ENCODE measurements around the gene ZBTB7B.

The ZBTB7B gene

DNA sequence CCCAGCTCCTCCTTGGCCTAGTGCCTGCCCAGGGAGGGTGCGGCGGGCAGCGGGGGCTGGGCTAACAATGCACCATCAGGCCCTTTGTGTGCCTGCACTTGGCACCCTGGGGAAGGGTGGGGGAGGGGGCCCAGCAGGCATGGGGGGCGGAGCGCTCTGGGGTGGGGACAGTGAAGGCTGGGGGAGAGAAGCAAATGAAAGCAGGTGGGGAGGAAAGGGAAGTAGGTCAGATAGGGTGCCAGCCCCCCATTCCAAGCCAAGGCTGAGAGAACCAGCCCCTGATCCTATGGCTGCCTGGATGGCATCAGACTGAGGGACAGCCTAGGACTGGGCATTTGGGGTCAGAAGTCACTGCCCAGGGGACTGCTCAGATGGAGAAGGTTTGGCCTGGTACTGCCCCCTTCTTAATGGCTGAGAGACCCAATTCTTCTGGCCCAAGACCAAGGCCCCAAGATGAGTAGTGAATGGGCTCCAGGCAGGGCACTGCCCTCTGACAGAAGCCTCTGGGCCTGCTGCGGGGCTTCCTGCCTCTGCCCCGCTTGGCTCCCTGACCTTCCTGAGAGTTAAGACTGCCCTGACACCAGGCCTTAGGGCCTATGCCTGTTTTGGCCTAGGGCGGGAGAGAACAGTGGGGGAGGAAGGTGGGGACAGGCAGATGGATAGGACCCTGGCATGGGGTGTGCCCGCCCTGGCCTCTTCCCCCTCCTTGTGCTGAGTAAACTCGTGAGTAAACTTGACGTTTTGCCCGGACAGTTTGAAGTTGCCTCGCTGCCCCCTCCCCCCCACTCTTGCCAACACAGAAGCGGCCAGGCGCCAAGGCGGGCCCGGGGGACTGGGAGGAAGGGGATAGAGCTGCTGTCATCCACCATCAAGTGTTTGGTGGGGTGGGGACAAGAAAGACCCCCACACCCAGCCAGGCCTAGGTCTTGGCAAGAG, 2.7 kb downstream of the ZBTB7B start:
- DNase-seq = no peak

DNA sequence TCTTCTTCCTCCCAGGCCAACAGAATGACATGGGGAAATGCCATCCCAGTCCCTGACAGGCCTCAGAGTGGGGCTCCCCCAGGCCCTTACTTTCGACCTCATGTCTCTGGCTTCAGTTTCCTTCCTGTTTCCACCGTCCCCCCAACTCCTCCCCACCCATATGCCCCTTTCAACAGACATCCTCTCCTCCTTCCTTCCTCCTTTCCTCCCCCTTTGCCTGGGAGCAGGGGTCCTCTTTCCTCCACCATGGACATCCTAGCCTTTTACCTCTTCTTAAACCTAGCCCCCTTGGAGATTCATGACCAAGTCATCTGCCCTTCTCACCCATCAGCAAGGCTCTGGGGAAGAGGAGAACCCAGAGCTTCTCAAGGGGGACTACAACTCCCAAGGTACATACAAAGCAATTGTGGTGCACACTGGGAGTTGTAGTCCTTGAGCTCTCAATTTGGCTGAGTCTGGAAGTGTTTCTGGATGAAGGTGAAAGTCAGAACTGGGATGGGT, 4.0 kb downstream of the ZBTB7B start:
- no peak for DNase-seq

DNA sequence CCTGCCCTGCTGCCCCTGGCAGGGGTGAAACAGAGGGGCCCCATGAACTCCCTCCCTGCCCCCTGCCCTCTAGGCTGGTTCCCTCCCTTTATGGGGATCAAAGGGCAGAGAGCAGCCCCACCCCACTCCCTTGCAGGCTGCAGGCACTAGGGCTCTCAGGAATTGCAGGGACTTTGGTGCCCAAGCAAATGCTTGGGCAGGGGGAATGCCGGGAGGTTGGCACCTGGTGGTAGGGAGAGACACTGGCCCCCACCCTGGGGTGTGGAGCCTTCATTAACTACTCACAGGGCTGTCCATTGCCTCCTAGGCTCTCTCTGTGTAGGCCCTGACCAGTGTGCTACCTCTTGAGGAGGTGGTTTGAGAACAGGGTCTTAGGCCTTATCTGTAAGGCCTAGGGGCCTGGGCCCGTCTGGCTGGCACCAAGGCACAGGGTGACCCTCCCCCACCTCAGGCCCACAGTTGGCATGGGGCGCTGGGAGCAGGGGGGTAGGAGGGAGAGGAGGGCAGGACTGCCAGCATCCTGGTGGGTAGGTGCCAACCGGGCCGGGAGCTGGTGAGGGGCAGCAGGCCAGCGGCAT, 4.7 kb downstream of the ZBTB7B start:
- no peak for DNase-seq

DNA sequence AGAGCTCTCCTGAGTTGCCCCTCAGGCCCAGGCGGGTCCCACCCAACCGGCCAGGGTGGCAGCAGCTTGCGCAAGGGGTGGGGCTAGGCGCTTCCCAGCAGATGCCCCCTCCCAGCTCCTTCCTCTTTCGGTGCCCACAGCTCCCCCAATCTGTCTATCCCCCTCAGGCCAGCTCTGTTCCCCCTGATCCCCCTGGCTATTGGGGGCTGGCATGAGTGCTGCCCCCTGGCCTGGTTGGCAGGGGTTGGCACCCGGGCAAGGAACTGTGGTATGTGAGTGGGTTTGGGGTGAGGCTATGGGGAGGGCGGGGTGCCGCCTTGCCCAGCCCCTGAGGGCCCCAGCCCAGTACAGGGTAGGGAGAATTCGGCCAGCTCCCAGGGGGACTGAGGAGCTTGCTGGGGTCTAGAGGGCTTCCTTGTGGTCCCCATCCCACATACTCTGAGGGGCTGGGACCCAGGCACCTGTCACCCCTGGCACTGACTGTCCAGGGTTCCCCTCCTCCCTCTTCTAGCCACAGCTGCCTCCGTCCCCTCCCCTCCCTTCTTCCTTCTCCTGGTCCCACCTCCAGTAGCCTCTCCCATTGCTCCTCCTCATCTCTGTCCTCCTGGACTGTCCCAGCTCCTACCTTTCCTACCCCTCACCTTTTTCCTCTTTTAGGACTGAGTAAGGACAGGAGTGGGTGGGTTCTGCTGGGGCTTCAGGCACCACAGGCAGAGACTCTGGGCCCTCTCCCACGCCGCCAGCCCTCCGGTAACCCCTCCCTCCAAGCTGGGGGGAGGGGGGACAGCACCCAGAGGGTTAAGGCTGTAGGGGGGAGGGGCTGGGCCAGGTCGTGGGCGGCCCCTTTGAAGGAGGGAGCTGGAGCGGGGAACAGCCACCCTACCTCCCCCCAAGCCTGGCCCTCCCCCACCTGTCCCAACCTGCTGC, 5.7 kb downstream of the ZBTB7B start:
- no peak for DNase-seq

DNA sequence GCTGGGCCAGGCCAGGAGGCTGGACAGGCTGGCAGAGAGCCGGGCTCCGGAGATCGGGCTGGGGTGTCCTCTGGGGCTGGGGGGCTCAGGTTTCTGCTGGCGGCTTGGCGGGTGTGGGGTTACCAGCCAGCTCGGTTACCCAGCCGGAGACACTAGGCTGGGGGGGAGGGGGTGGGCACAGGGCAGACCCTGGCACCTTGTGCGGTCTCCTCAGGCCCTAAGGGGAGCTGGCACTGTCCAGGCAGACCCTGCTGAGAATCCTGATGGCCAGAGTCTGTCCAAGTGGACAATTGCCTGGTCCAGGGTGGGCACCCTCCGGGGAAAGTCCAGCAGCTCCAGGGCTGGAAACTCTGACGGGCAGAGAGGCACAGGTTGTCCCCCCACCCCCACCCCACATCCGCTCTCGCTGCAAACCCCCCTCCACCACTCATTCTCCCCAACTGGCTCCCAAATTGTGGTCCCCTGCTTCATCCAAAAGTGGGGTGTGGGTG, 6.7 kb downstream of the ZBTB7B start:
- no peak for DNase-seq

DNA sequence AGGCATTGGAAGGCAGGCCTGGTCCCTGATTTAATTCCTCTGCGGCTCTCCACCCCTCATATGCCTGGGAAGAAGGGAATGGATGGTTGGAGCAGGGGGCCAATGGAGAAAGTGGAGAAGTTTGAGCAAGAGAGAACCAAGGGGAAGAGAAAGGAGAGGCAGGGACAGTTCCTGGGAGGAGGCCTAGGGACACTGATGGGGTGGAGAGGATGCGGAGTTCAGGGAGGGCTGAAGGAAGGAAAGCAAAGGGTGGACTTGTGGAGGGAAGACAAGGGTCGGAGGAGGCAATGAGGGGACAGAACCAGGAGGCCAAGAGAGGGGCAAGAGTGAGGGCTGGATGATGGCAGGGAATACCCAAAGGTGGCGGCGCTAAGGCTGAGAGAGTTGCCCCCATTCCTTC, 7.1 kb downstream of the ZBTB7B start:
- DNase-seq = no peak

DNA sequence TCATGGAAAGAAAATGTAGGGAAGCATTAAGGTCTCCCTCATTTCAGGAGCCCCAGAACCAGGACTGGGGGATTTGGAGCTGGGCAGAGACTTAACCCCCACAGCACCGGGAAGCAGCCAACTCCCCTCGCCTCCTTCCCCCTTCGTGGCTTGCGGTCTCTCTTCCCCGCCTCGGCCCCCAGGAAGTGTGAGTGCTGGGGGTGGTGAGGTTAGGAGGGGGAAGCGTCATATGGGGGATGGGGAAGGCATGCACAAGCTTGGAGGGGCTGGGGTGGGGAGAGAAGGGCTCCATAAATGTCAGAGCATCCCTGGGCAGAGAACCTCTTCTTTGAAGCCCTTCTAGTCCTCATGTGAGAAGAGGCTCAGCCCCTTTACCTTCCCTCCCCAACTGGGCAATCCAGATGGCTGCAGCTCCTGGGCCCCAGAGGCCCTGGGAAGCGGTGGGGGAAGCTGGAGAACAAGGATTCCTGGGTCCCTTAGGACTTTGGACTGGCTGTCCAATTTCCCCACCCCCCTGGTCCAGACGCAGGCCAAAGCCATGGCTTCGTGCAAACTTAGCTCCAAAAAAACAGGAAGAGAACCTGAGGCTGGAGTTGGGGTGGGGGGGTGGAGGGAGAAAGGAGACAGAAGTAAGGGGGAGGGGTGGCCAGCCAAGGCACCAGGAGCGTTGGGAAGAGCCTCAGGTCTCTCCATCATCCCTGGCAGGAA, 7.8 kb downstream of the ZBTB7B start:
- DNase-seq = no peak

DNA sequence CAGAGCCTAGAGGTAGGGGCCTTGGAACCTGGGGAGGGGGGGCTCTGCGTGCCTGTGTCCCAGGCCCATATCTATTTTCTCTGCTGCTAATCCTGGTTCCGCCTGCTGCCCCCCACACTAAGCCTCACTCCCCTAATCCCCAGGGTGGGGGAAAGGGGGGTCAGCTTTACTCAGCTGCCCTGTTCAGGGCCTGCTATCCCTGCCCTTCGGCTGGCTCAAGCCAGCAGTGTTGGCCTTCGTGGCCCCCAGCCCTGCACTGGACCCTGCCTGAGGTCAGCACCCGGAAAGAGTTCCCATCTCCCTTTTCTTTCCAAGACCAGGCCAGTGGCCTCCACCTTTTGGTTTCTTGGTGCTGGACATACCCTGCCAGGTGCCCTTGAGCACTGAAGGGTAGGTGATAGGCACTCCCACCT, 8.4 kb downstream of the ZBTB7B start:
- no peak for DNase-seq

DNA sequence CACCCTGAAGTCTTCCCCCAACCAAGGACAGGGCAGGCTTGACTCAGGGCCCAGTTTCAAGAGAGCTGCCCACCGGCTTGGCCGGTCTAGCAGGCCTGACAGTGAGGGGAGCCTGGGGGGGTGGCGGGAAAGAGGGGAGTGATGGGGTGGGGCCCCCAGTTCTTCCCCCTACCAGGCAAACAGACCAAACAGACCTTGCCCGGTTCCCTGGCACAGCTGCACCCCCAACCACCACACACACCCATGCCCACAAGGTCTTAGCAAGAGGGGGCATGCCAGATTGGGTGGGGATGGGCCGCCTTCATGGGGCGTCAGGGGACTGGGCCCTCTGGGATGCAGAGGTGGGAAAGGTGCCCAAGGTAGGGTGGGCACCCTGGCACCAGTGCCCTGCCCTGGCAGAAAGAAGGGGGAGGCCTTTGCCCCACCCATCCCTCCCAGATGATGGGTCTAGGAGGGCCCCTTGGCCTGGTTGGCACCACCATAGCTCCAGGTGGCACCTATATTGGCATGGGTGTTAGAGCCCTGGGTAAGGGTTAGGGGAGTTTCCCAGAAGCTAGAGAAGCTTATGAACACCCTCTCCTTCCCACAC, 8.9 kb downstream of the ZBTB7B start:
- DNase-seq = no peak

DNA sequence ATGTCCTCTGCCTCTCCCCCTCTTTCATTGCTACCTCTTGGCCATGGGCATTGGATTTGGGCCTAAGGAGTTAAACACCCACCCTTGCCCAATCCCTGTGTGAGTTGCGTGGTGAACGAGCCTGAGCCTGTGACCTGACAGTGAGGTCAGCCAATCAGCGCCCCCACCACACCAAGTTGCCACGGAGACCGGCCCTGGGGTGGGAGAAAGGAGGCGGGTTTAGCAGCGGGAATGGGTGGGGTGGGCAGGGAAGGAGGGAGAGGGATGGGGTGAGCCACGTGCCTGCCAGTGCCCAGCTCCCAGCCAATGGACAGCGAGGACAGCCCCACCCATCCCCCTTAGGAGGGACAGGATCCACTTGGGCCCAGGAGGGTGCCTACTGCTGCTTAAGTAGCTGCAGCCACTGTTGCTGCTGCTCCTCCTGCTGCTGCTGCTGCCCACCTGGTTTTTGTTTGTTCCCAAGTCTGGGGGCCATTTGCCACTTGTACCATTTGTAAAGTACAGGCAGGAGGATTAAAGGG, 9.5 kb downstream of the ZBTB7B start:
- DNase-seq = peak; percentile 28

DNA sequence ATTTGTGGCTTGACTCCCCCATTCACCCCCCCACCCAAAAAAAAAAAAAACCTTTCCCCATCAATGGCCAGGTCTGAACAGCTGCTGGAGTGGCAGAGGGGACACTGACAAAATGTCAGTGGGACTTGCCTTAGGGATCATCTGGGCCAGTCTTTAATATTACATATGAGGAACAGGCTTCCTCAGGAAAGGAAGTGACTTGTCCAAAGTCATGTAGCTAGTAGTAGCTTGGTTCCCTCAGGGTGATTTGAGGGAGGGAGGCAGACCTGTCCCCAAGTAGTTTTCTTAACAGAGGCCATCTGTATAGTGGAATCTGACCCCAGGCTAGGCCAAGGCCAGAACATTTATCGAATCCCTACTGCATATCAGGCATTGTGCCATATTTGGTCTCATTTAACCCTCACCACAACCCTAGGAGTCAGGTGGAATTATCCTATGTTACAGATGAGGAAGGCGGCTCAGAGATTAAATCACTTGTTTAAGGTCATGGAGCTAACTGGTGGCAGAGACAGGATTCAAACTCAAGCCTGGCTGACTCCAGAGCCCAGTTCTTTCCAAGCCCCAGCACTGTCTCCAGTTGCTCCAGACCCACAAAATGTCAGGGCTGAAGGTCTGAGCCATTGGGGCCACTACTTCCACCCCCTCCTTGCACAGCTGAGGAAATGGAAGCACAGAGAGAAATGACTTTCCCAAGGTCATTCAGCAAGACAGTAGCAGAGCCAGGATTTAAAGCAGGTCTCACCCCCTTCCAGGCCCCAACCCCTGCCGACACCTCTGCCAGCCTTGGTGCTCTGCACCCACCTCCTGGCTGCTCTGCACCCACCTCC, 10.4 kb downstream of the ZBTB7B start:
- DNase-seq = no peak

DNA sequence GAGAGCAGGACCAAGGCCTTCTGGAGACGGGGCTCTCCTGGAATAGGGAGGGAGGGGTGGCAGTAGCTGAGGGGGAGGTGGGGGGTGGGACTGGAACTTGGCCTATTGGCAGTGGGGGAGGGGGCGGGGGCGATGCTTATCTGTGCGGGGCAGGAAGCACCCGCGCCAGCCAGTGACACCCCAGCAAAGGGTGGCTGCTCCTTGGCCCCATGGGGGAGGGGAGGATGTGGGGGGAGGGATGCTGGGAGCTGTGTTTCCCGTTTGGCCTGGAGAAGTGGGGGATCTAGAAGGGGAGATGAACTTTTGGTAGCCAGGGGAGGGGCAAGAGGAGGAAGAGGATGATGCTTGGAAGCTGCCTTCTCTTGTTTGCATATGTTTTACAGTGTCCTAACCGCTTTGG, 11.0 kb downstream of the ZBTB7B start:
- no peak for DNase-seq

DNA sequence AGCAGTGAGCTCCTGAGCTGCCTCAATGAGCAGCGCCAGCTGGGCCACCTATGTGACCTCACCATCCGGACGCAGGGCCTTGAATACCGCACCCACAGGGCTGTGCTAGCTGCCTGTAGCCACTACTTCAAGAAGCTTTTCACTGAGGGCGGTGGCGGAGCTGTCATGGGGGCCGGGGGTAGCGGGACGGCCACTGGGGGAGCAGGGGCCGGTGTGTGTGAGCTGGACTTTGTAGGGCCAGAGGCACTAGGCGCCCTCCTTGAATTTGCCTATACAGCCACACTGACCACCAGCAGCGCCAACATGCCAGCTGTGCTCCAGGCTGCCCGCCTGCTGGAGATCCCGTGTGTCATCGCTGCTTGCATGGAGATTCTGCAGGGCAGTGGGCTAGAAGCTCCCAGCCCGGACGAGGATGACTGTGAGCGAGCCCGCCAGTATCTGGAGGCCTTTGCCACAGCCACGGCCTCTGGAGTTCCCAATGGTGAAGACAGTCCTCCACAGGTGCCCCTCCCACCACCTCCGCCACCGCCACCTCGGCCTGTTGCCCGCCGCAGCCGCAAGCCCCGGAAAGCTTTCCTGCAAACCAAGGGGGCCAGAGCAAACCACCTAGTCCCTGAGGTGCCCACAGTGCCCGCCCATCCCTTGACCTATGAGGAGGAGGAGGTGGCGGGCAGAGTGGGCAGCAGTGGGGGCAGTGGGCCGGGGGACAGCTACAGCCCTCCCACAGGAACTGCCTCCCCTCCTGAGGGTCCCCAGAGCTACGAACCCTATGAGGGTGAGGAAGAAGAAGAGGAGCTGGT, 12.3 kb downstream of the ZBTB7B start:
- no peak for DNase-seq

DNA sequence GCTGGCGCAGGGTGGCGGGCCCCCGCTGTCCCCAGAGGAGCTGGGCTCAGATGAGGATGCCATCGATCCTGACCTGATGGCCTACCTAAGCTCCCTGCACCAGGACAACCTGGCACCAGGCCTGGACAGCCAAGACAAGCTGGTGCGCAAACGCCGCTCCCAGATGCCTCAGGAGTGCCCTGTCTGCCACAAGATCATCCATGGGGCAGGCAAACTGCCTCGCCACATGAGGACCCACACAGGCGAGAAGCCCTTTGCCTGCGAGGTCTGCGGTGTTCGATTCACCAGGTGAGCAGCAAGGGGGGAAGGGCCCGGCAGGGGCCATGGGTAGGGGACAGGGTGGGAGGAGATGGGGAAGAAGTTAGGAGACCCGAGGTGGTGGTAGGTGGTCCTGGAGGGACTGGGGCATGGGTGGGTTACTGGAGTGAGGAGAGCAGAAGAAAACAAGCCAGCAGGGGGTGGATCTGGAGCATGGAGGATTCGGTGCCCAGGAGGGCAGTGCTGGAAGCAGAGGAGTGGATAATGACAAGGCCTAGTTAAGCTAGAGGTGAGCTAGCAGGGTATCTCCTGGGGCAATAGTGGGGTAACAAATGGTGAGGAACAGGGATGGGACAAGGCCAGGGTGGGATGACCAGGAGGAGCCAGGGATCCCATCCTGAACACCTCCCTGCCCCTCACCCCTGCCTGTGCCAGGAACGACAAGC, 13.1 kb downstream of the ZBTB7B start:
- no peak for DNase-seq

DNA sequence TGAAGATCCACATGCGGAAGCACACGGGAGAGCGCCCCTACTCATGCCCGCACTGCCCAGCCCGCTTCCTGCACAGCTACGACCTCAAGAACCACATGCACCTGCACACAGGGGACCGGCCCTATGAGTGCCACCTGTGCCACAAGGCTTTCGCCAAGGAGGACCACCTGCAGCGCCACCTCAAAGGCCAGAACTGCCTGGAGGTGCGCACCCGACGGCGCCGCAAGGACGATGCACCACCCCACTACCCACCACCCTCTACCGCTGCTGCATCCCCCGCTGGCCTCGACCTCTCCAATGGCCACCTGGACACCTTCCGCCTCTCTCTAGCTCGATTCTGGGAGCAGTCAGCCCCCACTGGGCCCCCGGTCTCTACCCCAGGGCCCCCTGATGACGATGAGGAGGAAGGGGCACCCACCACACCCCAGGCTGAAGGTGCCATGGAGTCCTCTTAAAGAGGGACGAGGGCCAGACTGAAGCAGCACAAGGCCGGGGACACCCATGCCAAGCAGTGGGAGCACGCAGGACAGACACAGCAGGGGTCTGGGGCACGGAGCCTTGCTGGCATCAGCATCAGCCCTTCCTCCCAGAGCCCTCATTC, 13.7 kb downstream of the ZBTB7B start:
- DNase-seq = no peak

DNA sequence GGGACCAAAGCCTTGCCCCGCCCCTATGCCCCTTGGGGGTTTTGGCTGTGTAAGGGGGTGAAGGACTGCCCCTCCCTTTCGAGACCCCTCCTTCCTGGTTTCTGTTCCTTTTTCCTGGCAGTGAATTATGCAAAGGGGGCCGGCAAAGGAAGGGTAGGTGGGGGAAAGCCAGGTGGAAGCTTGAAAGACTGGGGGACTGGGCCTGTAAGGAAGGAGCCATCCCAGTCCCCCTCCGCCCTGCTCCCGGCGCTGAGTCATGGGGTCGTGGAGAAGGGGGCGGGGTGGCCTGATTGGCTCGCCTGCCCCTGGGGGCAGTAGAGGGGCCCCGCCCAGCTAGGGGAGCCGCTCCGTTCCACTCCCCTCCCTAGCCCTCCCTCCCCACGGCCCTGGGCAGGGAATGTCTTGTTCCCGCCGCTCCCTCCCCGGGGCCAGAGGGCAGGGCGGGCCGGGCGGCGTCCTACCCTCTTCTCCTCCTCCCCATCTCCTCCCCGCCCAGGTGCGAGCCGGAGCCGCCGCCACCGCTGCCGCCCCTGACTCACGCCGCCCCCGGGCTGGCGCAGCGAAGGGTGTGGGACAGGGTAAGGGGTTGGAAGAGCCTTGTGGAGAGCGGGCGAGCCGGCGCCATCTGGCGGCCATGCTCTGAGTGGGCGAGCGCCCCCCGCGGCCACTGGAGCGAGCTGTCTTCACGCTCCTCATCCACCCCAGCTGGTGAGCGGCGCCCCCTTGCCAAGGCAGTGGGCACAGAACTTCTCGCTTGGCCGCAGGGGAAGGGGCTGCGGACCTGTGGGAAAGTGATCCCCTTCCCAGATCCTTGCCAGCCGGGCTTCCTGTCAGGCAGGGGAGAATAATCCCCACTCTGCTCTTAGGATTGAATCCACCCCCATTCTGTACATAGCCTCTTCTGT, 14.7 kb downstream of the ZBTB7B start:
- DNase-seq = peak; percentile 9

DNA sequence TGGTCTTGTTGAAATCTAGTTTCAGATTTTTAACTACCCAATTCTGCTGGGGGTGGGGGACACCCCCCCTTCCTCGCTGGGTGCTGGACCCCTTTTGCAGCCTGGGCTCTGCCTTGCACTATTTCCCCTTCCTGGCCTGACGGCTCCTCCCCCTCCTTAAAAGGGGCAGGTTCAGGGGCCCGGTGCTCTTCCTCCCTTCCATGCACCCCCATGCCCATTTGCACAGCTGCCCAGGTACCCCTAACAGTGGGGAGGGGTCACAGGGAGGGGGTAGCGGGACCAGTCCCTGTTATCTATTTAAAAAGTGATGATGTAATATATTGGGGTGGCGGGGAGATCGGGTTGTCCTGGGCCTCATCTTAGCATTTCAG, 15.3 kb downstream of the ZBTB7B start:
- no peak for DNase-seq
